ENCODE data around the gene HOXD9.

- TF ChIP-seq, protein P1, sequence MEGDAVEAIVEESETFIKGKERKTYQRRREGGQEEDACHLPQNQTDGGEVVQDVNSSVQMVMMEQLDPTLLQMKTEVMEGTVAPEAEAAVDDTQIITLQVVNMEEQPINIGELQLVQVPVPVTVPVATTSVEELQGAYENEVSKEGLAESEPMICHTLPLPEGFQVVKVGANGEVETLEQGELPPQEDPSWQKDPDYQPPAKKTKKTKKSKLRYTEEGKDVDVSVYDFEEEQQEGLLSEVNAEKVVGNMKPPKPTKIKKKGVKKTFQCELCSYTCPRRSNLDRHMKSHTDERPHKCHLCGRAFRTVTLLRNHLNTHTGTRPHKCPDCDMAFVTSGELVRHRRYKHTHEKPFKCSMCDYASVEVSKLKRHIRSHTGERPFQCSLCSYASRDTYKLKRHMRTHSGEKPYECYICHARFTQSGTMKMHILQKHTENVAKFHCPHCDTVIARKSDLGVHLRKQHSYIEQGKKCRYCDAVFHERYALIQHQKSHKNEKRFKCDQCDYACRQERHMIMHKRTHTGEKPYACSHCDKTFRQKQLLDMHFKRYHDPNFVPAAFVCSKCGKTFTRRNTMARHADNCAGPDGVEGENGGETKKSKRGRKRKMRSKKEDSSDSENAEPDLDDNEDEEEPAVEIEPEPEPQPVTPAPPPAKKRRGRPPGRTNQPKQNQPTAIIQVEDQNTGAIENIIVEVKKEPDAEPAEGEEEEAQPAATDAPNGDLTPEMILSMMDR (conservative IDR thresholded peaks at IDR 0.05): no peak
- no peak for TF ChIP-seq EZH2 (IDR thresholded peaks at IDR 0.05; ENCODE audit: low read depth)
Measured at GRCh38 chr2:176090862-176091261, 31.7 kb upstream of the HOXD9 start.

Data from PC-9 (cell line).